K562 (cell line): ENCODE data around the gene KCNH3. TPM values are rescaled to one million over a fixed set of nuclear protein-coding genes. Genes with fewer than 3 reads are reported as not detected.

Experiments
- ATAC-seq: fragments of 200-7000 bp; cut with Tn5 transposase; 3 replicates; pipeline ENCODE4 v1.9.1; 2020; ENCODE audit warnings: moderate library complexity
- BruUV-seq: library from RNA; stranded (reverse); fragments of 400-500 nt; replicated peaks from 2 replicates; lab custom pipeline; 2021; lab: Mats Ljungman, UMichigan
- CTCF ChIA-PET: fragments of 300-600 bp; formaldehyde crosslinking; extraction: SDS; loops from one replicate; lab custom pipeline; 2021; ENCODE audit warnings: low intra/inter-chr PET ratio; lab: Yijun Ruan, JAX
- POLR2A ChIA-PET: fragments of 300-600, 350-650 bp; sonication (Branson Sonifier 250); formaldehyde crosslinking; extraction: SDS; loops from one replicate; lab custom pipeline; 2021; ENCODE audit warnings: antibody characterized with exemption, inconsistent platforms; lab: Yijun Ruan, JAX
- DNase-seq, 4 experiments: peaks; one replicate each; pipeline versions ENCODE4 v3.0.0 to v3.0.0-alpha.2; 2011 to 2018; ENCODE audit warnings: low spot score in 3 of 4, mixed read lengths in 3 of 4; ENCODE audit errors: extremely low read depth in 1 of 4
- FAIRE-seq: peaks from 2 replicates; lab custom pipeline; 2011; peaks lifted over from hg19 to GRCh38; lab: Jason Lieb, UNC
- H2AFZ ChIP-seq: 2 replicates; pipeline ENCODE4 v1.6.0; 2011; ENCODE audit warnings: low read depth, low read length, control low read depth, inconsistent platforms
- H3K27ac ChIP-seq: fragments of 200-600 bp; 3 replicates; pipeline ENCODE4 v1.8.0; 2011; ENCODE audit warnings: low read depth, mild to moderate bottlenecking, control low read depth, inconsistent platforms, low read length, moderate library complexity, mixed read lengths; ENCODE audit errors: extremely low read depth
- H3K27me3 ChIP-seq, 2 experiments: fragments of 300-600 bp in 1 of 2; 2 replicates in 1 of 2; 3 replicates in 1 of 2; pipeline versions ENCODE4 v1.6.0 to v1.8.0; 2011; ENCODE audit warnings: inconsistent platforms in 2 of 2, low read length in 2 of 2, mild to moderate bottlenecking in 1 of 2, mixed read lengths in 1 of 2, moderate library complexity in 1 of 2; ENCODE audit not compliant: control insufficient read depth in 2 of 2, insufficient read depth in 2 of 2
- H3K36me3 ChIP-seq: fragments of 300-600 bp; 3 replicates; pipeline ENCODE4 v1.8.0; 2011; ENCODE audit warnings: mild to moderate bottlenecking, low read length, inconsistent platforms; ENCODE audit not compliant: control insufficient read depth, insufficient read depth
- H3K4me1 ChIP-seq, 2 experiments: fragments of 200-600 bp in 1 of 2; replicated peaks in 1 of 2; 2 replicates in 1 of 2; 3 replicates in 1 of 2; pipeline versions ENCODE4 v1.5.1 to v1.8.0; 2011; ENCODE audit warnings: inconsistent platforms in 2 of 2, low read length in 2 of 2, mild to moderate bottlenecking in 1 of 2, mixed read lengths in 1 of 2, moderate library complexity in 1 of 2; ENCODE audit not compliant: control insufficient read depth in 2 of 2, insufficient read depth in 2 of 2
- H3K4me2 ChIP-seq: 2 replicates; pipeline ENCODE4 v1.6.1; 2011; ENCODE audit warnings: low read length, control low read depth, inconsistent platforms, mixed read lengths; ENCODE audit not compliant: insufficient read depth
- H3K4me3 ChIP-seq: fragments of 200-600 bp; sonication (generic), shearing (Covaris generic); 2 replicates; pipeline ENCODE4 v1.5.1; 2016; ENCODE audit warnings: control low read depth, inconsistent platforms
- H3K79me2 ChIP-seq: fragments of 200-600 bp; 3 replicates; pipeline ENCODE4 v1.8.0; 2011; ENCODE audit warnings: low read length, inconsistent platforms; ENCODE audit not compliant: control insufficient read depth, insufficient read depth
- H3K9ac ChIP-seq, 2 experiments: 2 replicates each; pipeline versions ENCODE4 v1.6.0 to v1.6.1; 2011; ENCODE audit warnings: low read depth in 2 of 2, low read length in 2 of 2, control low read depth in 1 of 2, inconsistent platforms in 1 of 2, mild to moderate bottlenecking in 1 of 2, mixed read lengths in 1 of 2; ENCODE audit not compliant: insufficient read depth in 1 of 2
- H3K9me1 ChIP-seq: one replicate; pipeline ENCODE4 v1.6.0; 2011; ENCODE audit warnings: inconsistent platforms, mild to moderate bottlenecking, low read length, moderate library complexity; ENCODE audit not compliant: control insufficient read depth, insufficient read depth
- H3K9me3 ChIP-seq: replicated peaks from 2 replicates; pipeline ENCODE4 v1.5.1; 2011; ENCODE audit warnings: low read depth, low read length, inconsistent platforms; ENCODE audit not compliant: control insufficient read depth, insufficient read depth
- H4K20me1 ChIP-seq: replicated peaks from 2 replicates; pipeline ENCODE4 v1.6.1; 2011; ENCODE audit warnings: low read length, inconsistent platforms, mixed read lengths; ENCODE audit not compliant: control insufficient read depth, insufficient read depth
- CHD4 ChIP-seq: fragments of 200-600 bp; sonication (generic); IDR thresholded peaks from 3 replicates; pipeline ENCODE4 v1.6.1; 2012; ENCODE audit warnings: low read depth, mild to moderate bottlenecking, mixed read lengths, low read length, inconsistent platforms; ENCODE audit not compliant: insufficient read depth, insufficient replicate concordance, poor library complexity, severe bottlenecking
- ELF4 ChIP-seq: fragments of 450-650 bp; formaldehyde crosslinking; IDR thresholded peaks from 2 replicates; pipeline ENCODE4 v1.4.0; 2022; ENCODE audit warnings: missing genetic modification characterization
- FUS ChIP-seq: fragments of 200-400 bp; formaldehyde crosslinking; optimal IDR thresholded peaks from 2 replicates; pipeline ENCODE3; 2017; ENCODE audit warnings: low read depth, low read length
- GABPA ChIP-seq: fragments of 200-800 bp; sonication (Bioruptor generic); conservative IDR thresholded peaks from 2 replicates; pipeline ENCODE4 v1.6.1; 2016; ENCODE audit warnings: low read depth, missing genetic modification characterization, missing compliant biosample characterization
- L3MBTL2 ChIP-seq: fragments of 450-650 bp; IDR thresholded peaks from 2 replicates; pipeline ENCODE4 v1.6.1; 2016; ENCODE audit warnings: mild to moderate bottlenecking, moderate library complexity
- ZNF217 ChIP-seq: sonication (generic); formaldehyde crosslinking; IDR thresholded peaks from 2 replicates; pipeline ENCODE4 v1.8.0; 2022; ENCODE audit warnings: mild to moderate bottlenecking, missing genetic modification reagents
- WGBS: fragments of 100-300 bp; shearing (Covaris generic); methylation state at CpG from one replicate; pipeline ENCODE4 v1.1.6; 2016; ENCODE audit warnings: low coverage, mixed read lengths; ENCODE audit not compliant: insufficient coverage; ENCODE audit errors: missing lambda C conversion rate; 5-methylcytosine and 5-hydroxymethylcytosine counted together
- in situ Hi-C: fragments of 300-500 bp; cut with MboI; formaldehyde crosslinking; loops from 4 replicates; pipeline ENCODE4 v1.15.0; 2018; ENCODE audit warnings: inconsistent platforms, mixed read lengths
- intact Hi-C: fragments of 100-400 bp; cut with micrococcal nuclease; formaldehyde crosslinking; loops from 2 replicates; pipeline ENCODE4 v1.14.2; 2022
- polyA plus RNA-seq, 8 experiments: library from polyadenylated mRNA; depleted of rRNA in 4 of 8; stranded (reverse) in 5 of 8; unstranded in 3 of 8; fragments of >200 nt; fragmentation: Nextera tagmentation in 2 of 8; fragmentation: Illumina TruSeq in 1 of 8; extraction: Ambion mirVana in 2 of 8; extraction: Trizol in 1 of 8; gene quantifications; 2 replicates each; pipeline versions ENCODE4 v1.2.1 to v1.2.3, GENCODE V29; 2011 to 2014; ENCODE audit warnings: inconsistent platforms in 1 of 8, missing spikeins in 1 of 8
- total RNA-seq, 7 experiments: library from RNA; depleted of rRNA in 6 of 7; stranded (reverse); fragments of >200 nt in 6 of 7; fragmentation: Illumina TruSeq in 2 of 7; extraction: Trizol in 2 of 7; gene quantifications; 2 replicates each; pipeline versions ENCODE4 v1.2.1 to v1.2.3, GENCODE V29; 2011 to 2021; ENCODE audit warnings: low replicate concordance in 1 of 7
- TF ChIP-seq, protein P1 (sequence below): sonication (generic); formaldehyde crosslinking; IDR thresholded peaks from 2 replicates; pipeline ENCODE4 v1.8.0; 2022; ENCODE audit warnings: mild to moderate bottlenecking, low read depth, missing genetic modification reagents
- TF ChIP-seq, protein P2 (sequence below): sonication (generic); formaldehyde crosslinking; IDR thresholded peaks from 2 replicates; pipeline ENCODE4 v1.4.0; 2020; ENCODE audit warnings: mild to moderate bottlenecking, missing genetic modification reagents
- TF ChIP-seq, protein P3 (sequence below): fragments of 250-450 bp; sonication (Bioruptor Pico); IDR thresholded peaks from 2 replicates; pipeline ENCODE4 v1.9.0; 2021; ENCODE audit warnings: mild to moderate bottlenecking, inconsistent platforms
- TF ChIP-seq, protein P4 (sequence below): sonication (generic); formaldehyde crosslinking; IDR thresholded peaks from 2 replicates; pipeline ENCODE4 v1.8.1; 2023; ENCODE audit warnings: mild to moderate bottlenecking, missing genetic modification reagents
- TF ChIP-seq, protein P5 (sequence below): fragments of 450-650 bp; IDR thresholded peaks from 2 replicates; pipeline ENCODE4 v1.6.1; 2018; ENCODE audit not compliant: partially characterized antibody

KCNH3 gene
- total and polyA plus RNA-seq, 9 of the 15 experiments (the other 6 are each of a cell fraction or from before 2014, with no cell fraction given), result 0.01 to 0.09 TPM; not detected in 7

DNA sequence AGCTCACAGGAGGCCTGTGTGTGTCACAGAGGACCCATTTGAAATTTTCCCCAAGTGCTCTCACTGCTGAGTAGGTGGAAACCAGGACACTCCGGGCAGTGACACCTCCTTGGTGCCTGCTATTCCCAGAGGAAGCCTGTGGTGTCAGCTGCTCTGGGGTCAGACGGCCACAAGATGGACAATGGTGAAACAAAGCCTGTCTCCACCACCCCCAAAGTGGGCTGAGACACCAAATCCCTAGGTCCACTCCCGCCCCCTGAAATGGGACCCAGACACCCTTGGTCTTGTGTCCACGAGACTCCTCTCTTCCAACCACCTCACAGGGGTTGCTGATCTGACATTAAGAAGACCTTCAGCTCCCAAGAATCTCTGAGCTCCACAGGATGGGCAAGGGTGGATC, 7.0 kb downstream of the KCNH3 start:
- 7% methylated on average over 4 of the region's 4 CpGs for WGBS
- POLR2A ChIA-PET, result interaction anchor here (0.6 to 1.8 kb wide), 5 partner anchors 8 to 115 kb away, joined by 3 to 5 read pairs (median 3); no protein-coding TSS in a partner anchor
- intact Hi-C loops, result no loop called here
- H3K27me3 ChIP-seq, result peaks cover 13 to 35% of the 10 kb centered on the region in 2 experiments; a peak in 4 of 5 replicates
- H3K4me3 ChIP-seq, result no peak overlapping the region
- H3K9me1 ChIP-seq, result peaks cover 3% of the 10 kb centered on the region
- no peak for TF ChIP-seq L3MBTL2
- TF ChIP-seq FUS, result no peak
- no peak for TF ChIP-seq ELF4
- TF ChIP-seq CHD4, result no peak
- TF ChIP-seq, protein P1, sequence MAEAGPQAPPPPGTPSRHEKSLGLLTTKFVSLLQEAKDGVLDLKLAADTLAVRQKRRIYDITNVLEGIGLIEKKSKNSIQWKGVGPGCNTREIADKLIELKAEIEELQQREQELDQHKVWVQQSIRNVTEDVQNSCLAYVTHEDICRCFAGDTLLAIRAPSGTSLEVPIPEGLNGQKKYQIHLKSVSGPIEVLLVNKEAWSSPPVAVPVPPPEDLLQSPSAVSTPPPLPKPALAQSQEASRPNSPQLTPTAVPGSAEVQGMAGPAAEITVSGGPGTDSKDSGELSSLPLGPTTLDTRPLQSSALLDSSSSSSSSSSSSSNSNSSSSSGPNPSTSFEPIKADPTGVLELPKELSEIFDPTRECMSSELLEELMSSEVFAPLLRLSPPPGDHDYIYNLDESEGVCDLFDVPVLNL (CRISPR knock-in tag), result no peak
- TF ChIP-seq, protein P2, sequence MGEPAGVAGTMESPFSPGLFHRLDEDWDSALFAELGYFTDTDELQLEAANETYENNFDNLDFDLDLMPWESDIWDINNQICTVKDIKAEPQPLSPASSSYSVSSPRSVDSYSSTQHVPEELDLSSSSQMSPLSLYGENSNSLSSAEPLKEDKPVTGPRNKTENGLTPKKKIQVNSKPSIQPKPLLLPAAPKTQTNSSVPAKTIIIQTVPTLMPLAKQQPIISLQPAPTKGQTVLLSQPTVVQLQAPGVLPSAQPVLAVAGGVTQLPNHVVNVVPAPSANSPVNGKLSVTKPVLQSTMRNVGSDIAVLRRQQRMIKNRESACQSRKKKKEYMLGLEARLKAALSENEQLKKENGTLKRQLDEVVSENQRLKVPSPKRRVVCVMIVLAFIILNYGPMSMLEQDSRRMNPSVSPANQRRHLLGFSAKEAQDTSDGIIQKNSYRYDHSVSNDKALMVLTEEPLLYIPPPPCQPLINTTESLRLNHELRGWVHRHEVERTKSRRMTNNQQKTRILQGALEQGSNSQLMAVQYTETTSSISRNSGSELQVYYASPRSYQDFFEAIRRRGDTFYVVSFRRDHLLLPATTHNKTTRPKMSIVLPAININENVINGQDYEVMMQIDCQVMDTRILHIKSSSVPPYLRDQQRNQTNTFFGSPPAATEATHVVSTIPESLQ (CRISPR knock-in tag), result no peak
- TF ChIP-seq, protein P3, sequence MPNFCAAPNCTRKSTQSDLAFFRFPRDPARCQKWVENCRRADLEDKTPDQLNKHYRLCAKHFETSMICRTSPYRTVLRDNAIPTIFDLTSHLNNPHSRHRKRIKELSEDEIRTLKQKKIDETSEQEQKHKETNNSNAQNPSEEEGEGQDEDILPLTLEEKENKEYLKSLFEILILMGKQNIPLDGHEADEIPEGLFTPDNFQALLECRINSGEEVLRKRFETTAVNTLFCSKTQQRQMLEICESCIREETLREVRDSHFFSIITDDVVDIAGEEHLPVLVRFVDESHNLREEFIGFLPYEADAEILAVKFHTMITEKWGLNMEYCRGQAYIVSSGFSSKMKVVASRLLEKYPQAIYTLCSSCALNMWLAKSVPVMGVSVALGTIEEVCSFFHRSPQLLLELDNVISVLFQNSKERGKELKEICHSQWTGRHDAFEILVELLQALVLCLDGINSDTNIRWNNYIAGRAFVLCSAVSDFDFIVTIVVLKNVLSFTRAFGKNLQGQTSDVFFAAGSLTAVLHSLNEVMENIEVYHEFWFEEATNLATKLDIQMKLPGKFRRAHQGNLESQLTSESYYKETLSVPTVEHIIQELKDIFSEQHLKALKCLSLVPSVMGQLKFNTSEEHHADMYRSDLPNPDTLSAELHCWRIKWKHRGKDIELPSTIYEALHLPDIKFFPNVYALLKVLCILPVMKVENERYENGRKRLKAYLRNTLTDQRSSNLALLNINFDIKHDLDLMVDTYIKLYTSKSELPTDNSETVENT (CRISPR knock-in tag), result no peak
- no peak for TF ChIP-seq ZNF217 (CRISPR knock-in tag)
- no peak for TF ChIP-seq GABPA
- TF ChIP-seq, protein P4, sequence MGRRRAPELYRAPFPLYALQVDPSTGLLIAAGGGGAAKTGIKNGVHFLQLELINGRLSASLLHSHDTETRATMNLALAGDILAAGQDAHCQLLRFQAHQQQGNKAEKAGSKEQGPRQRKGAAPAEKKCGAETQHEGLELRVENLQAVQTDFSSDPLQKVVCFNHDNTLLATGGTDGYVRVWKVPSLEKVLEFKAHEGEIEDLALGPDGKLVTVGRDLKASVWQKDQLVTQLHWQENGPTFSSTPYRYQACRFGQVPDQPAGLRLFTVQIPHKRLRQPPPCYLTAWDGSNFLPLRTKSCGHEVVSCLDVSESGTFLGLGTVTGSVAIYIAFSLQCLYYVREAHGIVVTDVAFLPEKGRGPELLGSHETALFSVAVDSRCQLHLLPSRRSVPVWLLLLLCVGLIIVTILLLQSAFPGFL (CRISPR knock-in tag), result no peak
- TF ChIP-seq, protein P5, sequence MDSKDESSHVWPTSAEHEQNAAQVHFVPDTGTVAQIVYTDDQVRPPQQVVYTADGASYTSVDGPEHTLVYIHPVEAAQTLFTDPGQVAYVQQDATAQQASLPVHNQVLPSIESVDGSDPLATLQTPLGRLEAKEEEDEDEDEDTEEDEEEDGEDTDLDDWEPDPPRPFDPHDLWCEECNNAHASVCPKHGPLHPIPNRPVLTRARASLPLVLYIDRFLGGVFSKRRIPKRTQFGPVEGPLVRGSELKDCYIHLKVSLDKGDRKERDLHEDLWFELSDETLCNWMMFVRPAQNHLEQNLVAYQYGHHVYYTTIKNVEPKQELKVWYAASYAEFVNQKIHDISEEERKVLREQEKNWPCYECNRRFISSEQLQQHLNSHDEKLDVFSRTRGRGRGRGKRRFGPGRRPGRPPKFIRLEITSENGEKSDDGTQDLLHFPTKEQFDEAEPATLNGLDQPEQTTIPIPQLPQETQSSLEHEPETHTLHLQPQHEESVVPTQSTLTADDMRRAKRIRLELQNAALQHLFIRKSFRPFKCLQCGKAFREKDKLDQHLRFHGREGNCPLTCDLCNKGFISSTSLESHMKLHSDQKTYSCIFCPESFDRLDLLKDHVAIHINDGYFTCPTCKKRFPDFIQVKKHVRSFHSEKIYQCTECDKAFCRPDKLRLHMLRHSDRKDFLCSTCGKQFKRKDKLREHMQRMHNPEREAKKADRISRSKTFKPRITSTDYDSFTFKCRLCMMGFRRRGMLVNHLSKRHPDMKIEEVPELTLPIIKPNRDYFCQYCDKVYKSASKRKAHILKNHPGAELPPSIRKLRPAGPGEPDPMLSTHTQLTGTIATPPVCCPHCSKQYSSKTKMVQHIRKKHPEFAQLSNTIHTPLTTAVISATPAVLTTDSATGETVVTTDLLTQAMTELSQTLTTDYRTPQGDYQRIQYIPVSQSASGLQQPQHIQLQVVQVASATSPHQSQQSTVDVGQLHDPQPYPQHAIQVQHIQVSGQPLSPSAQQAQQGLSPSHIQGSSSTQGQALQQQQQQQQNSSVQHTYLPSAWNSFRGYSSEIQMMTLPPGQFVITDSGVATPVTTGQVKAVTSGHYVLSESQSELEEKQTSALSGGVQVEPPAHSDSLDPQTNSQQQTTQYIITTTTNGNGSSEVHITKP, result no peak
- no peak overlapping the region for H3K4me2 ChIP-seq
- no peaks in the 10 kb centered on the region for H3K79me2 ChIP-seq
- H3K4me1 ChIP-seq, result peaks cover 0 to 24% of the 10 kb centered on the region in 2 experiments; a peak in 2 of 5 replicates
- no peak overlapping the region for H3K27ac ChIP-seq
- no TSS peak for BruUV-seq
- H4K20me1 ChIP-seq, result no peaks in the 10 kb centered on the region
- H3K9me3 ChIP-seq, result no peaks in the 10 kb centered on the region
- H2AFZ ChIP-seq, result no peak overlapping the region
- in situ Hi-C loops, result no loop called here
- CTCF ChIA-PET, result no interaction called here
- H3K36me3 ChIP-seq, result no peaks in the 10 kb centered on the region
- FAIRE-seq (no peak), ATAC-seq (no peak), DNase-seq (no peak)
- H3K9ac ChIP-seq, result no peak overlapping the region
